ENCODE results near the gene ANKRD52.

ANKRD52 gene

GRCh38 chr12:56237552-56237951 lies 20.6 kb downstream of the ANKRD52 start:
- DNase-seq = no peak

- no peak for DNase-seq
Observed at GRCh38 chr12:56236985-56237384, 21.2 kb downstream of the ANKRD52 start.

GRCh38 chr12:56236091-56236490 lies 22.1 kb downstream of the ANKRD52 start:
- DNase-seq = no peak

- DNase-seq = no peak
Observed at GRCh38 chr12:56234746-56235436, 23.3 kb downstream of the ANKRD52 start.

- no peak for DNase-seq
Observed at GRCh38 chr12:56231184-56231582, 27.0 kb downstream of the ANKRD52 start.

GRCh38 chr12:56230432-56231183 lies 27.6 kb downstream of the ANKRD52 start:
- no peak for DNase-seq

- no peak for DNase-seq
Observed at GRCh38 chr12:56229916-56230431, 28.2 kb downstream of the ANKRD52 start, which contains the start of gene SLC39A5. SLC39A5 (plus strand) TSS chr12:56230051; CDS start chr12:56231275, 1,224 bp downstream.

GRCh38 chr12:56229082-56229481 lies 29.1 kb downstream of the ANKRD52 start:
- no peak for DNase-seq

GRCh38 chr12:56224954-56225353 lies 33.2 kb downstream of the ANKRD52 start:
- no peak for DNase-seq

- peak; percentile 92 for DNase-seq
Observed at GRCh38 chr12:56224102-56224701, 34.0 kb downstream of the ANKRD52 start, which contains the start of gene NABP2. NABP2 (plus strand) TSS chr12:56224342; CDS start chr12:56224857, 515 bp downstream.

- no peak for DNase-seq
Observed at GRCh38 chr12:56223571-56224101, 34.5 kb downstream of the ANKRD52 start.

GRCh38 chr12:56222531-56222895 lies 35.7 kb downstream of the ANKRD52 start:
- no peak for DNase-seq

- peak; percentile 87 for DNase-seq
Observed at GRCh38 chr12:56221757-56222530, 36.2 kb downstream of the ANKRD52 start, which contains the start of gene RNF41. RNF41 (minus strand) TSS chr12:56221922; CDS start chr12:56214047, 7,875 bp downstream.

GRCh38 chr12:56221232-56221756 lies 36.9 kb downstream of the ANKRD52 start:
- DNase-seq = no peak

- DNase-seq = no peak
Observed at GRCh38 chr12:56220611-56221231, 37.5 kb downstream of the ANKRD52 start.

GRCh38 chr12:56219840-56220239 lies 38.3 kb downstream of the ANKRD52 start:
- no peak for DNase-seq

- no peak for DNase-seq
Observed at GRCh38 chr12:56216461-56216860, 41.7 kb downstream of the ANKRD52 start.

- no peak for DNase-seq
Observed at GRCh38 chr12:56213878-56214277, 44.3 kb downstream of the ANKRD52 start.

GRCh38 chr12:56212361-56212760 lies 45.8 kb downstream of the ANKRD52 start:
- DNase-seq = no peak

GRCh38 chr12:56208006-56208405 lies 50.2 kb downstream of the ANKRD52 start:
- DNase-seq = no peak

GRCh38 chr12:56206452-56207166 lies 51.6 kb downstream of the ANKRD52 start:
- no peak for DNase-seq

Measured in NCI-H1048 (cell line).